Suppressor macrophage treated with lipopolysaccharide for 1 hour (primary cell): ENCODE results near the gene TPSD1.
"Not testable (repeated sequence)": the region's sequence is repeated elsewhere in the genome, so short reads cannot be mapped to it uniquely, and the experiment has no call there.

Experiments
- DNase-seq, 3 donors: peaks; one replicate each; pipeline ENCODE4 v3.0.0-alpha.2; 2020 to 2022

The TPSD1 gene

DNA sequence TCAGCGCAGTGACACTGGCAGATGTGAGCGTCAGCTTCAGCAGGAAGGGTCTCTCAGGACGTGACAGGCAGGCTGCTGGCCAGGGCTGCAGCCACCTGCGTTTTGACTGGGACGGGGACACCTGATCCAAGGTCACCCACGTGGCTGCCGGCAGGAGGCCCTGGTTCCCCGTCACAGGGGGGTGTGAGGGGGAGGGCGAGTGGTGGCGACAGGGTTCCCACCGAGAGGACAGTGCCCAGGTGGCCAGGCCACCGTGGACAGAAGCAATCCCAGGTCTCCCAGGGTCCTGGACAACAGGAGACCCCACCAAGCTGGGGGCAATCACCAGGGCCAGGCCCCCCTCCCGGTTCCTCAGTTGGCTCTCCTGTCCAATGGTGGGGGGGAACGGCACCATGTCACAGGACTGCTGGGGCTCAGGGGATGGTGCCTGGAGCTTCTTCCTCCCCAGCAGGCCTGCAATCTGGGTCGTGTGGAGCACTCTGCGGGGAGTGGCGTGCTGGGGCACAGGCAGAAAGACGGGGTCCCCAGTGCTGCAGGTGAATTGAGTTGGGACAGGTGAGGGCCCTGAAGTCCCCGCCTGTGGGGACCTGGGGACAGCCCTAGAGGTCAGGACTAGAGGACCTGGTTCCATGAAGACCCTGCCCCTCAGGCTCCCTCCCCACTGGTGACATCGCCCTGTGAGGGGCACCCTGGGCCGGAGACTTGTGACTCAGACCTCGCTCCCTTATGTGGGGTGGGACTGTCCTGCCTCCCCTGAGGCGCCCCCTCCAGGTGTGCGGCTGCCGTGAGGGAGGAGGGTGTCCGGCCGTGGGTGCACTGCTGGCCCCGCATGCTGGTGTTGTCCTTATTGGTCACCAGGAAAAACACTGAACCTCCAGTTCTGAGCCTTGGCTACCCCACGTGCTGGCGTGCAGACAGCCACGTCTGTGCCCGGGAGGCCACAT, 11.7 kb upstream of the TPSD1 start:
- not testable (repeated sequence) for DNase-seq

- DNase-seq, result peak; percentile 23 to 65 (median 54)
These were observed 11.0 kb upstream of the TPSD1 start for GRCh38 chr16:1244881-1245280.

DNA sequence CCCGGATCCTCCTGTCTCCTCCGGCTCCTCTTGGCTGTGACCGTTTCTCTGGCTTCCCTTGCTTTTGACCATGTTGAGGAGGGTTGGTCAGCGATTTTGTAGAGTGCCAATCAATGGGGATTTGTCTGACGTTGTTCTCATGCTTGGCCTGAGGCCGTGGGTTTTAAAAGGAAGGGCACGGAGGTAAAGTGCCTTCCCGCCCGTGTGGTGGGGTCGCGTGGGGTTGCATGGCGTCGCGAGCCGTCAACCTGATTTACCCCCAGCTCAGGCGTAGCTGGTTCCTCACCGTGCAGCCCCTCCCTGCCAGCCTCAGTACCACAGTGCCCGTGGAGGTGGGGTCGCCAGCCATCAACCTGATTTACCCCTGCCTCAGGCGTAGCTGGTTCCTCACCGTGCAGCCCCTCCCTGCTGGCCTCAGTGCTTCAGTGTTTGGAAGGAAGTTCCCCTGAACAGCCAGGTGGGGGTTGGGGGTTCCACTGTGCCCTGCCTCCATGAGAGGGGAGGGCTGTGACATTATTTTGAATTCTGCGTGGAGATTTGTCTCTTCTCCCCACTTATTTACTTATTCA, 10.3 kb upstream of the TPSD1 start:
- no peak for DNase-seq

DNA sequence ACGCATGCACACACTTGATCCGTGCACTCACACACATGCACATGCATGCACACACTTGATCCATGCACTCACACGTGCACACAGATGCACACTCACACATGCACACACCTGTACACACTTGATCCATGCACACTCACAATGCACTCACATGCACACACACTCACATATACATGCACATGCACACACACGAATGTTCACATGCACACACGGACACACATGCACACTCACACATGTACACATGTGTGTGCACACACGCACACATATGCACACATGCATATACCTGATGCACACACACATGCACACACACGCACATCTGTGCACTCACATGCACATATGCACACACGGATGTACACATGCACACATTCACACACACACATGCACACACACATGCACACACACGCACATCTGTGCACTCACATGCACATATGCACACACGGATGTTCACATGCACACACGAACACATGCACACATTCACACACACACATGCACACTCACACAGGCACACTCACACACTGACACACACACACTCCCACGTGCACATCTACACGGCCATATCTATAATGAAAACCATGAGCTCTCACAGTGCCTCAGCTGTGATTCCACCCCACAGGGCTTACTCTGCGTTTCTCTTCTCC, 7.8 kb upstream of the TPSD1 start:
- not testable (repeated sequence) for DNase-seq

- DNase-seq, result not testable (repeated sequence)
These were observed 6.7 kb upstream of the TPSD1 start for GRCh38 chr16:1249031-1249755.

- not testable (repeated sequence) for DNase-seq
These were observed 2.0 kb upstream of the TPSD1 start for GRCh38 chr16:1253701-1254364.

DNA sequence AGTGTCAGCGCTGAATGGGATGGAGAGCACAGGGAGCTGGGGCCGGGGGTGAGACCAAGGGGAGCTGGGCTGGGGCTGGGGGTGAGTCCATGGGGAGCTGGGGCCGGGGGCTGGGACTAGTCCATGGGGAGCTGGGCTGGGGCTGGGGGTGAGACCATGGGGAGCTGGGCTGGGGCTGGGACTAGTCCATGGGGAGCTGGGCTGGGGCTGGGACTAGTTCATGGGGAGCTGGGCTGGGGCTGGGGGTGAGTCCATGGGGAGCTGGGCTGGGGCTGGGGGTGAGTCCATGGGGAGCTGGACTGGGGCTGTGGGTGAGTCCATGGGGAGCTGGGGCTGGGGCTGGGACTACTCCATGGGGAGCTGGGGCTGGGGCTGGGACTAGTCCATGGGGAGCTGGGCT, 1.0 kb upstream of the TPSD1 start:
- not testable (repeated sequence) for DNase-seq

DNA sequence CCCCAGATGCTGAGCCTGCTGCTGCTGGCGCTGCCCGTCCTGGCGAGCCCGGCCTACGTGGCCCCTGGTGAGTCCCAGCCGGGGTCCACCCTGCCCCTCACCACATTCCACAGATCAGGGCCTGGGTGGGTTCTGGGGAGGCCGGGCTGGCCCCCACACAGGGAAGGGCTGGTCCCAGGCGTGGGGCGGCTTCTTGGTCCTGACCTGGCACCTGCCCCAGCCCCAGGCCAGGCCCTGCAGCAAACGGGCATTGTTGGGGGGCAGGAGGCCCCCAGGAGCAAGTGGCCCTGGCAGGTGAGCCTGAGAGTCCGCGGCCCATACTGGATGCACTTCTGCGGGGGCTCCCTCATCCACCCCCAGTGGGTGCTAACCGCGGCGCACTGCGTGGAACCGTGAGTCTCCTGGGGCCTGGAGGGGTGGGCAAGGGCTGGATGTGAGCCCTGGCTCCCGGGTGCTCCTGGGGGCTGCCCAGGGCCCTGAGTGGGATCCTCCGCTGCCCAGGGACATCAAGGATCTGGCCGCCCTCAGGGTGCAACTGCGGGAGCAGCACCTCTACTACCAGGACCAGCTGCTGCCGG, 516 bp downstream of the TPSD1 start:
- DNase-seq, result not testable (repeated sequence)

GRCh38 chr16:1256874-1257322, 1.0 kb downstream of the TPSD1 start:
- no peak for DNase-seq

- no peak for DNase-seq
These were observed 1.8 kb downstream of the TPSD1 start for GRCh38 chr16:1257561-1258224.

DNA sequence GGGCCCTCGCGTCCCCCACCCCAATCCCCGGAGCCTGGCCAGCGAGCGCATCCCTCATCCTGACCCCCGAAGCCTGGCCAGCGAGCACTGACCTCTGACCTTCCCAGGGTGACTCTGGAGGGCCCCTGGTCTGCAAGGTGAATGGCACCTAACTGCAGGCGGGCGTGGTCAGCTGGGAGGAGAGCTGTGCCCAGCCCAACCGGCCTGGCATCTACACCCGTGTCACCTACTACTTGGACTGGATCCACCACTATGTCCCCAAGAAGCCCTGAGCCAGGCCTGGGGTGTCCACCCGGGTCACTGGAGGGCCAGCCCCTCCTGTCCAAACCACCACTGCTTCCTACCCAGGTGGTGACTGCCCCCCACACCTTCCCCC, 2.3 kb downstream of the TPSD1 start:
- DNase-seq, result no peak

DNA sequence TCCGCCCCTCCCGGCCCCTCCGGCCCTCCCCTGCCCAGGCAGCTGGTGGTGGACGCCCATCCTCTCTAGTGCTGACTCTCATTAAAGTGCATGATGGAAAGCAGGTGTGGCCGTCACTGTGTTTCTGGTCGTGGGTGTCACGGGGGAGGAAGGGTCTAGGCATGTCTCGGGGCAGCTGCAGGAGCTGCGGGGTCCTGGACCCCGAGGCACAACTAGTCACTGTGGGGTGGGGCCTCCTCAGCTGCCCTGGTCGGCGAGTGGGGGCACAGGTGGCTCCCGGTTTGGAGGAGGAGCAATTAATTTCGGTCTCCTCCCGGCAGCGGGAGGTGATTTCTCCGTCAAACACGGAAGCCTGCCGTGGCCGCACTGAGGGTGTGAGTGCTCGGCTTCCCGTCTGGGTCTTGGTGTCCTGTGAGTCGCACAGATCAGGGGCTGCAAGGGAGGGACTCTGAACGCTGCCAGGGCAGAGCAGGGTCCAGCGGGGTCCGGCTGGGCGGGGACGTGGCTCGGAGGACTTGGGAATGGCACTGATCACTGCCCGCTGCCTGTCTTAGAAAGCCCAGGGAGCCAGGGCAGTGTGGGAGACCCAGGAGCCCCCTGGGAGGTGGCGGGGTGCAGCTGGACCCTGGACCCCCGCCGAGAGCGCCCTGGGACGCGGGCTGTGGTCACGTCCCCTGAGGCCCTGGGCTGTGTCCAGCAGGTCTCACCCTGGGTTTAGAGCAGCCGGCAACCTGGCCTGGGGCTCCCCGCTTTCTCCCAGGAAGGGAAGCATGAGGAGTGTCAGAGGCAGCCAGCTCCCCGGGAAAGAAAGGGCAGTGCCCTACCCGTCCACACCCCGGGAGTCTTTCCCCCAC, 3.3 kb downstream of the TPSD1 start:
- no peak for DNase-seq

DNA sequence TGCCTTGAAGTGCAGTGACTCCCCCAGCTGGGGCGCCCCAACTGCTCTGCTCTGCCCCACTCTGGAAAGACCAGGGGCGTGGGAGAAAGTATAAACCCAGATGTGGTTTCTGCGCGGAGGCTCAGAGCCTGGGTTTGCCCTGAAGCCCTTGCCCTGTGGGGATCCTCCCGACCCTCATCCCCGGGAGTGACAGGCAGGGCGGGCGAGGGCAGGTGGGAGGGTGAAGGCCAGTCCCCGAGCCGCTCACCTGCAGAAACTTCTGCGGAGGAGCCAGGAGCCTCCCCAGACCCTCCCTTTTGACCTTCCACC, 3.8 kb downstream of the TPSD1 start:
- no peak for DNase-seq

DNA sequence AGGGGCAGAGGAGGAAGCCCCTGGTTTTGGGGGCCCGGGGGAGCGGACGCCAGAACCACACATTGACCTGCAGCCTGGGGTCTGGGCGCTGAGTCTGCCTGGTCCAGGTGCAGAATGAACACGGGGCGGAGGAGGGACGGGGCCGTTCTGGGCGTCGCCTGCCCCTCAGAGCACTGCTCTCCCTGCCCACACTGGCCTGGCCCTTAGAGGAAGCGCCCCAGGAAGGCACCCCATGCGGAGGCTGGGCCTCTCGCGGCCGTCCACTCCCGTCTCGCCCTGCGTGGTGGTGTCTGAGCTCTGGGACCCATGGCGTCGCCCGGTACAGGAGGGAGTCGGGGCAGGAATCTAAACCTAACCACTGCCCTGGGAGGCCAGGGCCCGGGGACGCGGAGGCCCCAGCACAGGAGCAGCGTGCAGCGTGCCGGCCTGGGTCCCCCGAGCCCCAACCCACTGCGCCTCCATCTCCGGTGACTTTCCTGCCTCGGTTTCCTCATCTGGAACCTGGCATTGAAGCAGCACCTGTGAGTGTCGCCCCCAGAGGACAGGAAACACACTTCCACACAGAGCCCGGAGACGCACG, 4.3 kb downstream of the TPSD1 start:
- no peak for DNase-seq

DNA sequence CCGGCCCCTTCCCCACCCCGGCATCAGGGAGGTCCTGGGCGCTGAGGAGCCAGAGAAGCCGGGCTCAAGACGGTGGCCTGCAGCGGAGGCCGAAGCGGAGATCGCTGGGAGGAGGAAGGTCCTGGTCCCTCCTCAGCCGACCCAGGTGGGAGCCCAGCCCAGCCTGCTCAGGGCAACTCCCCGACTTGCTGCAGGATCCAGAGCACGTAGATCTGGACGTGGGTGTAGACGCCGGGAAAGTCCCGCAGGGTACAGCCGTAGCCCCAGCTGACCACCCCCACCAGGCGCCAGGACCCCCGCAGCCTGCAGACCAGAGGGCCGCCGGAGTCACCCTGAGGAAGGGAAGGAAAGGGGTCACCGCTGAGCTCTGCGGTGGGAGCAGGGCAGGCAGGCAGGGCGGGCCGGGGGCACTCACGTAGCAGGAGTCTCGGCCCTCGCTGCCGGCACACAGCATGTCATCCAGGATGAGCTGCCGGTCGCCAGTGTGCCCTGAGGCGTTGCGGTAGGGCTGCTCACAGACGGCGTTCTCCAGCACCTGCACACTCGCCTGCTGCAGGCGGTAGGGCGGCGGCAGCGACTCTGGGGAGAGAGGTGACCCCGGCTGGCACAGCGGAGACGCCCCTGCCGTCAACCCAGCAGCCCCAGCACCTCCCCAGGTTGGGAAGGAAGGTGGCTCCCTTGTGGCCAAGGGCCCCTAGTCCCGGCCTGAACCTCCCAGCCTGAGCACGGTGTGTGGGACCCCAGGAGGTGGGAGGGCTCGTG, 5.4 kb downstream of the TPSD1 start:
- no peak for DNase-seq

- DNase-seq, result no peak
These were observed 6.5 kb downstream of the TPSD1 start for GRCh38 chr16:1262210-1262845.

GRCh38 chr16:1262846-1263221, 7.0 kb downstream of the TPSD1 start:
- DNase-seq, result no peak

DNA sequence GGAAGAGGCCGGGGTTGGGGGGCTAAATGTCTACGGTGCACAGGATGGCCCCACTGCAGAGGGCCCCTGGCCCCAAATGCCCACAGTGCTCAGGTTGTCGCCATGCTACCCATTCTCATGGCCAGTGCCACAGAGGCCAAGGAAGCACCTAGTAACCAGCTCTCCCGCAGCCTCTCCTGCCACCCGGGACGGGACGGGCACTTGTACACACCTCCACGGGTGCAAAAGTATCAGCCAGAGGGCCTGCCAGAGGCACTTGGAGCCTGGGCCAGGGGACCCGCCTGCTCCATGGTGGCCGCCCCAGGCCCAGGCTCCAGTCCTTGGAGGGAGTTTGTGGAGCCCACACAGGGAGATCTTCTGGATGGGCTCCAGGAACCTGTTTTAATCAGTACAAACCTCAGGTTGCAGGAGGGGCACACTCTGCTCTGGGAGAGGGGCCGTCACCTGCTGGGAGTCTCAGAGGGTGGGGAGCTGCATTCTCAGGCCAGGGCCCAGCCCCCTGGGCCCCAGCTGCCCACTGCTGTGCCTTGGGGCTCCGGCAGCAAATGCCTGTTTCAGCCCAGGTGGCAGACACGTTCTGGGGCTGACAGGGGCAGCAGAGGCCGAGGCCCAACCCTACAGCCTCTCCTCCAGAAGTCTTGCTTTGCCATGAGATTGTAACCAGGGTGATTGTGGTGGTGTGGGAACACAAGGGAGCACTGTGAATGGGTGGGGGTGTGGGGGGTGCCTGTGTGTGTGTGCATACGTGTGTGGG, 7.9 kb downstream of the TPSD1 start:
- no peak for DNase-seq
